ENCODE measurements around the gene FARP1. TPM values are rescaled to one million over a fixed set of nuclear protein-coding genes. Genes with fewer than 3 reads are reported as not detected.
"Not testable (repeated sequence)": the region's sequence is repeated elsewhere in the genome, so short reads cannot be mapped to it uniquely, and the experiment has no call there.

FARP1 gene
- total RNA-seq, 1 donor from 2014 or later: 86.7 TPM

GRCh38 chr13:98262292-98262691, 119.4 kb downstream of the FARP1 start:
- no peak for DNase-seq

- no peak for DNase-seq
Measured at GRCh38 chr13:98263841-98264240, 120.9 kb downstream of the FARP1 start.

- DNase-seq: no peak
Measured at GRCh38 chr13:98264877-98265276, 122.0 kb downstream of the FARP1 start.

GRCh38 chr13:98265692-98266551, 123.0 kb downstream of the FARP1 start:
- no peak for DNase-seq

GRCh38 chr13:98267080-98267912, 124.4 kb downstream of the FARP1 start:
- DNase-seq: no peak

- no peak for DNase-seq
Measured at GRCh38 chr13:98269386-98269785, 126.5 kb downstream of the FARP1 start.

- no peak for DNase-seq
Measured at GRCh38 chr13:98270819-98271218, 127.9 kb downstream of the FARP1 start.

- not testable (repeated sequence) for DNase-seq
Measured at GRCh38 chr13:98271646-98272045, 128.8 kb downstream of the FARP1 start.

GRCh38 chr13:98272549-98272948, 129.7 kb downstream of the FARP1 start:
- DNase-seq: no peak

- no peak for DNase-seq
Measured at GRCh38 chr13:98273067-98273823, 130.4 kb downstream of the FARP1 start.

- no peak for DNase-seq
Measured at GRCh38 chr13:98273824-98274742, 131.2 kb downstream of the FARP1 start.

GRCh38 chr13:98274921-98275487, 132.1 kb downstream of the FARP1 start:
- DNase-seq: no peak

GRCh38 chr13:98275681-98276171, 132.8 kb downstream of the FARP1 start:
- no peak for DNase-seq

GRCh38 chr13:98276486-98276885, 133.6 kb downstream of the FARP1 start:
- DNase-seq: no peak

GRCh38 chr13:98278068-98278724, 135.3 kb downstream of the FARP1 start:
- DNase-seq: no peak

GRCh38 chr13:98279473-98280175, 136.7 kb downstream of the FARP1 start:
- no peak for DNase-seq

GRCh38 chr13:98280176-98280510, 137.2 kb downstream of the FARP1 start:
- no peak for DNase-seq

- DNase-seq: no peak
Measured at GRCh38 chr13:98284679-98285078, 141.8 kb downstream of the FARP1 start.

GRCh38 chr13:98285317-98285716, 142.4 kb downstream of the FARP1 start:
- no peak for DNase-seq

Data from occipital lobe (tissue), 2 donors.